ENCODE data around the gene TBC1D2B. TPM values are rescaled to one million over a fixed set of nuclear protein-coding genes. Genes with fewer than 3 reads are reported as not detected.
A peak's percentile ranks its signal among the peaks of the same experiment; 100 is the strongest.

The TBC1D2B gene
- polyA plus RNA-seq, 6 donors from 2014 or later: 1.7 to 5.5 (median 2.9) TPM

DNA sequence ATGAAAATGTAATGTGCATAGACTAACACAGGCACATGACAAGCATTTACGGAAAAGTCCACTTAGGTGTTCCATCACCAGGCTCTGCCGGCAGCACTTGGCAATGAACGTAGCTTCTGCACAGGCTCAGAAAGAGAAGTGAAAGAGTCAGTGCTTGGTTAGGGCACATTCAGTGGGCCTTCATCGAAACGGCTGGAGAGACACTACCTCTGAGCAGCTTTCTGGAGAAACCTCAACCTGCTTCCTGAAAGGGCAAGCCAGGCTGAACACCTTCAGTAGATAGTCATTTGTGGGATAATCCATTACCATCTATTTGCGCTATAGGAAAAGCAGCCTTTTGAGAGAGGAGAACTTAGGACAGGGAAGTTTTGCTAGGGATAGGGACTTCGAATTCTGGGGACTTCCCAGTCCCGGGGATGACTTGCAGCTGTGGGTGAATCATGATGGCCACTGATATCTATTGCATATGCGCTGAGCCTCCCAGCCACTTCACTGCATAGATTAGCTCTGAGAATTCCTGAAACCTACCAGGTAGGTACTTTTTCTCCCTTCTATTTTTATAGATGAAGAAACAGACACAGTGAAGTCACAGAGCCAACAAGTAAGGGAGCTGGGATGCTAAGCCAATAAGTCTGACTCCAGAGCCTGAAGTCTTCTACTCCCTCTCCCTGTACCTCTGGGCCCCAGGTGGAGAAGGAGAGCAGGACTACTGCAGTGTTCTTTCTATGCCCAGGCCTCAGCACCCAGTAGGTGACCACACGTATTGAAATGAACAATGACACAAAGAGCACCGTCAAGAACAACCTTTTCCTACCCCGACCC lies 10.7 kb upstream of the TBC1D2B start:
- Mint-ChIP-seq H3K4me3 (no peak overlapping the region), H3K27me3 (no peaks in the 10 kb centered on the region), H3K27ac (peak overlapping the region in 4 of 6 donors; percentile 16 to 67 (median 42)), H3K36me3 (no peaks in the 10 kb centered on the region), H3K4me1 (peaks cover 9 to 16% (median 13%) of the 10 kb centered on the region in 3 donors), H3K9me3 (no peaks in the 10 kb centered on the region)
- ATAC-seq (ENCODE audit: low read depth in 2 of 2) (peak; percentile 98), DNase-seq (peak; percentile 25)

DNA sequence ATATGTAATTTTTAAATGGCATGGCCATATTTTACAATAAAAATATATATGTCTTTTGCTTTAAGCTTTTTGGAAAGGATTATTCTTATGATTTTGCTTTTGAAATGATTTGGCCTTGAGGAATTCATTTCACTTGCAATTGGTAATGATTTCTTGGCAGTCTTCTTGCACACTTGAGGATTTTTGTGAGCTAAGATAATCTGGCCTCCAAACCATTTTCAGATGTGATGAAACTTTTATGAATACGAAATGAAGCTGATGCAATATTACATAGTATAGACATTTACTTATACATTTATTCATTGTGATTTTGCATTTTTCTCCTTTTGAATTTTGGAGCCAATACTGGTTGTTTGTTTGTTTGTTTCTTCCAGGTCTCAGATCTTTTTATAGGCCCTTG lies 8.4 kb upstream of the TBC1D2B start:
- DNase-seq (no peak), ATAC-seq (ENCODE audit: low read depth in 2 of 2) (no peak)
- H3K36me3 Mint-ChIP-seq: no peaks in the 10 kb centered on the region
- no peaks in the 10 kb centered on the region for H3K27me3 Mint-ChIP-seq
- no peaks in the 10 kb centered on the region for H3K9me3 Mint-ChIP-seq
- no peak overlapping the region for H3K27ac Mint-ChIP-seq
- H3K4me1 Mint-ChIP-seq: peaks cover 9 to 16% (median 13%) of the 10 kb centered on the region in 3 donors
- no peak overlapping the region for H3K4me3 Mint-ChIP-seq

- H3K4me1 Mint-ChIP-seq: peaks cover 9 to 16% (median 13%) of the 10 kb centered on the region in 3 donors
Measured at GRCh38 chr15:78084449-78084750, 6.9 kb upstream of the TBC1D2B start.

DNA sequence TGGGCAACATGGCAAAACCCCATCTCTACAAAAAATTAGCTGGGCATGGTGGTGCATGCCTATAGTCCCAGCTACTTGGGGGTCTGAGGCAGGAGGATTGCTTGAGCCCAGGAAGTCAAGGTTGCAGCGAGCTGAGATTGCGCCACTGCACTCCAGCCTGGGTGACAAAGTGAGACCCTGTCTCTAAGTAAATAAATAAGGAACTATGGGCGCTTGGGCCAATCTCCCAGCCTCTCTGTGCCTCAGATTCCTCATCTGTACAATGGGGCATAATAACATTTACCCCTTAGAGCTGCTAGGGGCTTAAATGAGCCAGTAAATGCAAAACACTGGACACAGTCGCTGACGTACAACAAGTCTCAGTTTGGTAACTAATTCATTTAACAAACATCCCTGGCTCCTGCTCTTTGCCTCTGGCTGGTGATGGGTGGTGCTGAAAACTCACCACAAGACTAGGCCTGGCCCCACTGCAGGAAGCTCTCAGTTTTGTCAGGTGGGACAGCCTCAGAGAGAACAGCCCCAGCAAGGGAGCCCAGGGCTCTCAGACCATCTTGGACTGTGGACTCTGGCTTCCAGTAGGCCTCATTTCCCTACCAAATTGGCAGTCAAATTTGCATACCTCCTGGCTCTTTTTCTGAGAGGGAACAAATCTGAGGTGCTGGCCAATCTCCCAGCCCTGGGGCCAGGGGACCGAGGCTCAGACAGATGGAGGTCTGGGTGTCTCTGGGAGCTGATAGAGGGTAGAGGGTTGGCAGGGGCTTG lies 6.4 kb upstream of the TBC1D2B start:
- H3K27ac Mint-ChIP-seq: no peak overlapping the region
- H3K4me1 Mint-ChIP-seq: peaks cover 9 to 16% (median 13%) of the 10 kb centered on the region in 3 donors
- ATAC-seq (ENCODE audit: low read depth in 2 of 2) (no peak), DNase-seq (no peak)
- H3K36me3 Mint-ChIP-seq: no peaks in the 10 kb centered on the region
- no peaks in the 10 kb centered on the region for H3K27me3 Mint-ChIP-seq
- H3K9me3 Mint-ChIP-seq: no peaks in the 10 kb centered on the region
- H3K4me3 Mint-ChIP-seq: no peak overlapping the region

More at GRCh38 chr15:78084449-78084750, 6.9 kb upstream of the TBC1D2B start:
- H3K27ac Mint-ChIP-seq: peak overlapping the region in 1 of 6 donors; percentile 56
- no peaks in the 10 kb centered on the region for H3K36me3 Mint-ChIP-seq
- H3K4me3 Mint-ChIP-seq: no peak overlapping the region
- ATAC-seq (ENCODE audit: low read depth in 2 of 2) (no peak), DNase-seq (no peak)
- H3K9me3 Mint-ChIP-seq: no peaks in the 10 kb centered on the region
- no peaks in the 10 kb centered on the region for H3K27me3 Mint-ChIP-seq

DNA sequence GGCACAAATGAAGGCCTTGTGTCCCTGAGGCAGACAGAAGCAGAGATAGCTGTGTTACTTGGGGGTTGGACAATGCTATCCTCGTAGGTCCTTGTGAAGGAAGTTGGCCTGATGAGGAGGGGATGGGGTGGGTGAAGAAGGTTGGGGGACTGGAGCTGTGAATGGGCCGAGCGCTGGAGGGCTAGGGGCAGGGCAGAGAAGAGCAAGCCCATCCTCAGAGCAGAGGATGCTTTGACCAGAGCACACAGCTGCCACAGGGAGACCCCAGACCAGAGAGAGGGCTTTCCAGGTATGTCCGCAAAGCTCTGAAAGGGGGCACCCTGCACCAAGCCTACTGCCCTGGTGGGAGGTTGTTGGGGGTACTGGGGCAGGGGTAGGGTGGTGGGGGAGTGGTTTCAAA lies 5.7 kb upstream of the TBC1D2B start:
- peaks cover 8 to 11% (median 9%) of the 10 kb centered on the region in 3 donors for H3K4me1 Mint-ChIP-seq
- no peaks in the 10 kb centered on the region for H3K27me3 Mint-ChIP-seq
- H3K9me3 Mint-ChIP-seq: no peaks in the 10 kb centered on the region
- H3K36me3 Mint-ChIP-seq: no peaks in the 10 kb centered on the region
- H3K27ac Mint-ChIP-seq: no peak overlapping the region
- ATAC-seq (ENCODE audit: low read depth in 2 of 2) (no peak), DNase-seq (no peak)
- no peak overlapping the region for H3K4me3 Mint-ChIP-seq

- Mint-ChIP-seq H3K36me3 (no peaks in the 10 kb centered on the region), H3K4me1 (peaks cover 8 to 11% (median 8%) of the 10 kb centered on the region in 3 donors), H3K4me3 (no peak overlapping the region), H3K27me3 (no peaks in the 10 kb centered on the region), H3K27ac (no peak overlapping the region), H3K9me3 (no peaks in the 10 kb centered on the region)
- ATAC-seq (ENCODE audit: low read depth in 2 of 2): no peak
- no peak for DNase-seq
Measured at GRCh38 chr15:78082743-78083110, 5.2 kb upstream of the TBC1D2B start.

DNA sequence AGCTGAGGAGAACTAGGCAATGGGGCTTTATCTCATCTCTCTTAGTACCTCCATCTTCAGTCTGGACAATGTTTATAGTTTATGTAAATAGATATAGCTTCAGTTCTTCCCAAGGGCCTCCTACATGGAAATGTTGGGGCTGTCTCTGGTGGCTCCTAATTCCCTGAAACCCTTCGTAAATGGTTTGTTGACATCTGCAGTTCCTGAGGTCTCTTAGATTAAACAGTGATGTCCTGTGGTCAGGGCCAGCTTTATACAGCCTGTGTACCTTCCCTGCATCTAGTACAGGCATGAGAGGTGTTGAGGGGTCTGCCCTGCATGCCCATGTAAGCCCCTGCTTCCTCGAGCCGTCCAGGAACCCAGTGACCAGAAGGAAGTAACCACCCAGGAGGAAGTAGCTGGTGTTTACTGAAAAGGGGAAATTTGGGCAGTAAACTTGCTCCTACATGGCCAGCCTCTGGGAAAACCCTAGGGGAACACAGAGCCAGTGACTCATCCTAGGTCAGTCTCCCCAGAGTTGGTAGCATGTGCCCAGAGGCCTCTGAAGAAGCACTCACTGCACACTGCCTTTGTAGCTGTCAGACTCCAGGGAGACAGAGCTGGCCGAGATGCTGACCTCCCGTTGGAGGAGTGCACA lies 4.7 kb upstream of the TBC1D2B start:
- Mint-ChIP-seq H3K36me3 (peaks cover 0 to under 1% of the 10 kb centered on the region in 2 donors), H3K27ac (no peak overlapping the region), H3K4me1 (peaks cover 7 to 9% (median 7%) of the 10 kb centered on the region in 3 donors), H3K4me3 (no peak overlapping the region), H3K9me3 (no peaks in the 10 kb centered on the region), H3K27me3 (no peaks in the 10 kb centered on the region)
- ATAC-seq (ENCODE audit: low read depth in 2 of 2): no peak
- no peak for DNase-seq

DNA sequence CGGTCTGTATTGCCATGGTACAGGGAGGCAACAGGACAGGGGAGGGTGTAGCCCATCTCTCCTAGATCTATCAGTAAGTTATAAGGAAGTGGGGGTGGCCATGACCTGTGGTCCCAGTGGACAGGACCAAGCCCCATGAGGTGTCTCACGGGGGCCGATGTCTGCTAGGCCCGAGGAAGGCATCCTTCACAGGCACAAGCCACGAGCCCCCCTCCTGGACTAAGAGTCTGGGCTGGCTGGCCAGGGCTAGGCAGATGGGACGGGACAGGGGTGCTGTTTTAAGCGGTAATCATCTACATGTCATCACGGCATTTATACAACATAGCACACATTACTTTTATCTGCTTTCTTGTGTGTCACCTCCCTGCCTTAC lies 2.6 kb upstream of the TBC1D2B start:
- Mint-ChIP-seq H3K4me1 (peaks cover 22 to 26% (median 25%) of the 10 kb centered on the region in 3 donors), H3K36me3 (peaks cover 0 to 7% of the 10 kb centered on the region in 2 donors), H3K27ac (no peak overlapping the region), H3K4me3 (peak overlapping the region in 3 of 8 donors; percentile 32 to 51 (median 37)), H3K9me3 (no peaks in the 10 kb centered on the region), H3K27me3 (no peaks in the 10 kb centered on the region)
- DNase-seq (no peak), ATAC-seq (ENCODE audit: low read depth in 2 of 2) (no peak)

DNA sequence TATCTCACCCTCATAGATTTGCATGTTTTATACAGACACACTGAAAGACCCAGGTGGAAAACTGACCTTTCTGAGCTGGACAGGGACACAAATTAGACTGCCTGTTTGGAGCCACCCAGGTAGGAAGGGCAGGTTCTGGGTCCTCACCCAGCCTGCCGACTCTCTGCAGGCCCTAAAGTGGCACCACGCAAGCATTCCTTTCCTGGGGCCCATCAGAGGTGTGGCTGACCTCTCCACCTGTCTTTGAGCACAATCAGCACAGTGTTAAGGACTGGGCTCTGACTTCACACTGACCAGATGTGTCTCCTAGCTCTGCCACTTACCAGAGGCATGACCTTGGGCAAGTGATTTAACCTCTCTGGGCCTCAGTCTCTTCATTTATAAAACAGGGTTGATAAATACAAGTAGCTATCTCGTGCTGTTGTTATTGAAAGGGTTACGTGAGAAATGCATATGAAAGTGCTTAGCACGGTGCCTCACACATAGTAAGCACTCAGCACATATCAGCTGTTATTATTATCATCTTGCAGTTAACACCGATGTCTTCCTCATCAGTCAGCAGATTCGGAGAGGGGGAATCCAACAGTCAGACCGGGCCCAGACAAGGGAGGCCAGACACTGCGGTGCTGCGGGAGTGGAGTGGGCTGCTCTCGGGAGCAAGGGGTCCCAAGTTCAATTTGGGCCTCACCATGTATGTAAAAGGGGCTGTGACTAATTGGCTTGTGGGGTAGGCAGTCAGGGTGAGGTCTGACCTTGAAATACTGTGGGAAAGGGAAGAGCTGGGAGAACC lies 2.0 kb upstream of the TBC1D2B start:
- Mint-ChIP-seq H3K27me3 (no peaks in the 10 kb centered on the region), H3K9me3 (no peaks in the 10 kb centered on the region), H3K27ac (no peak overlapping the region), H3K4me3 (peak overlapping the region in 5 of 8 donors; percentile 13 to 99 (median 37)), H3K36me3 (peaks cover 0 to 7% of the 10 kb centered on the region in 2 donors), H3K4me1 (peaks cover 23 to 26% (median 25%) of the 10 kb centered on the region in 3 donors)
- DNase-seq (no peak), ATAC-seq (ENCODE audit: low read depth in 2 of 2) (no peak)

- ATAC-seq (ENCODE audit: low read depth in 2 of 2): peak; percentile 10 to 13
- H3K9me3 Mint-ChIP-seq: no peaks in the 10 kb centered on the region
Measured at GRCh38 chr15:78077871-78078210, 330 bp upstream of the TBC1D2B start.

GRCh38 chr15:78076231-78077052 lies 1.1 kb downstream of the TBC1D2B start:
- peak overlapping the region; percentile 92 to 99 (median 96) for H3K4me3 Mint-ChIP-seq
- H3K9me3 Mint-ChIP-seq: no peaks in the 10 kb centered on the region
- no peak for ATAC-seq (ENCODE audit: low read depth in 2 of 2)

More at GRCh38 chr15:78077871-78078210, 330 bp upstream of the TBC1D2B start:
- no peaks in the 10 kb centered on the region for H3K27me3 Mint-ChIP-seq
- peak overlapping the region; percentile 81 to 99 (median 90) for H3K4me3 Mint-ChIP-seq
- peaks cover 0 to 7% of the 10 kb centered on the region in 2 donors for H3K36me3 Mint-ChIP-seq
- peak overlapping the region in 4 of 6 donors; percentile 31 to 85 (median 69) for H3K27ac Mint-ChIP-seq
- H3K4me1 Mint-ChIP-seq: peaks cover 25 to 30% (median 28%) of the 10 kb centered on the region in 3 donors
- no peak for DNase-seq

DNA sequence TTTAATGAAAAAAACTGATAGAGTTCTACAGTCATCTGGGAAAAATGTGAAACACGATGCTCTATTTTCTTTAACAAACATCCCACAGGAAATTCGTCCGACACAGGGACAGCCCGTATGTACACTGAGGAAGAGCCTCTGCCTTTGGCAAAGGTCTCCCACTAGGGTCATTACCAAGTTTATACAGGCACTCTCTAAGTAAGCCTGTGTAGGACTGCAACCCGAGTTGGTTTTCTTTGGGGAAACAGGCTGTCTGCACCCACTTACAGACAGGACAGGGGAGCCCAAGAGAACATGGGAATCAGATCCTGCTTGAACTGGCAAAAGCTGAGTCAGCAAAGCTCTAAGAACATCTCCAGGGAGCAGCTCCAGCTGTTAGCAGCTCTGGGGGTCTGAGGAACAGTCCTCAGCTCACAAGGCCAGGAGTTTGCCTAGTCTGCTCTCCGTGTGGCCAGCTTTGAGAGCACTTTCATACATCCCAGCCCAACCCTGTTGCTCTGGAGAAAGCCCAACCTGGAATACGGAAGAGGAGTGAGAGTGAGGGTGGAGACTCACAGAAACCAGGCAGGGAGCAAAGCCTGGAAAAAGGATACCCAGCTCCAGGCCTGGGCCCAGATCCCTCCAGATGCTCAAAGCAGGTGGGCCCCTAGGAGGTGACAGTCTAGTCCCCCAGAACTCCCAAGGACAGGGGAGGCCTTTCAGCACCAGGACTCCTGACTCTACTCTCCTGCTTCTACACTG lies 1.9 kb downstream of the TBC1D2B start:
- Mint-ChIP-seq H3K9me3 (no peaks in the 10 kb centered on the region), H3K27ac (peak overlapping the region in 3 of 6 donors; percentile 30 to 54 (median 50)), H3K4me1 (peaks cover 28 to 34% (median 32%) of the 10 kb centered on the region in 3 donors), H3K4me3 (peak overlapping the region; percentile 82 to 99 (median 96)), H3K27me3 (no peaks in the 10 kb centered on the region), H3K36me3 (peaks cover 0 to 7% of the 10 kb centered on the region in 2 donors)
- ATAC-seq (ENCODE audit: low read depth in 2 of 2) (no peak), DNase-seq (no peak)

More at GRCh38 chr15:78076231-78077052, 1.1 kb downstream of the TBC1D2B start:
- Mint-ChIP-seq H3K36me3 (peaks cover 0 to 7% of the 10 kb centered on the region in 2 donors), H3K27ac (peak overlapping the region; percentile 72 to 93 (median 88)), H3K27me3 (no peaks in the 10 kb centered on the region), H3K4me1 (peaks cover 28 to 34% (median 32%) of the 10 kb centered on the region in 3 donors)
- DNase-seq: no peak

Data from naive B cell (primary cell).